GM18861 (cell line): ENCODE measurements around the gene NR2C2.

Source experiments
- ATAC-seq: cut with Tn5 transposase; IDR thresholded peaks from one replicate; pipeline ENCODE4 v1.9.1; 2021; ENCODE audit not compliant: unreplicated experiment

NR2C2 gene

GRCh38 chr3:14921034-14921616 is 26.3 kb upstream of the NR2C2 start:
- ATAC-seq = peak; percentile 68

GRCh38 chr3:14921811-14922705 is 25.3 kb upstream of the NR2C2 start:
- ATAC-seq = no peak

- no peak for ATAC-seq
Measured at GRCh38 chr3:14922863-14923262, 24.5 kb upstream of the NR2C2 start.

- no peak for ATAC-seq
Measured at GRCh38 chr3:14923476-14923875, 23.9 kb upstream of the NR2C2 start.

GRCh38 chr3:14925729-14926591 is 21.4 kb upstream of the NR2C2 start:
- no peak for ATAC-seq

GRCh38 chr3:14926592-14926991 is 20.8 kb upstream of the NR2C2 start:
- ATAC-seq = no peak

- no peak for ATAC-seq
Measured at GRCh38 chr3:14927308-14927707, 20.1 kb upstream of the NR2C2 start.

GRCh38 chr3:14929310-14930074 is 17.9 kb upstream of the NR2C2 start:
- no peak for ATAC-seq

- ATAC-seq = no peak
Measured at GRCh38 chr3:14933820-14934425, 13.5 kb upstream of the NR2C2 start.

- ATAC-seq = no peak
Measured at GRCh38 chr3:14935592-14936345, 11.6 kb upstream of the NR2C2 start.

GRCh38 chr3:14938954-14939353 is 8.4 kb upstream of the NR2C2 start:
- ATAC-seq = no peak

GRCh38 chr3:14941871-14942270 is 5.5 kb upstream of the NR2C2 start:
- no peak for ATAC-seq

- peak; percentile 40 for ATAC-seq
Measured at GRCh38 chr3:14943042-14943441, 4.3 kb upstream of the NR2C2 start.

- ATAC-seq = no peak
Measured at GRCh38 chr3:14946236-14946635, 1.1 kb upstream of the NR2C2 start.

GRCh38 chr3:14946739-14947099 is 664 bp upstream of the NR2C2 start:
- ATAC-seq = no peak

- ATAC-seq = peak; percentile 71
Measured at GRCh38 chr3:14947886-14948608, 664 bp downstream of the NR2C2 start.

GRCh38 chr3:14948609-14949038 is 1.2 kb downstream of the NR2C2 start:
- no peak for ATAC-seq

GRCh38 chr3:14949126-14949525 is 1.7 kb downstream of the NR2C2 start:
- ATAC-seq = no peak

- no peak for ATAC-seq
Measured at GRCh38 chr3:14950274-14950673, 2.9 kb downstream of the NR2C2 start.
